ENCODE measurements around the gene MUS81.

MUS81 gene

DNA sequence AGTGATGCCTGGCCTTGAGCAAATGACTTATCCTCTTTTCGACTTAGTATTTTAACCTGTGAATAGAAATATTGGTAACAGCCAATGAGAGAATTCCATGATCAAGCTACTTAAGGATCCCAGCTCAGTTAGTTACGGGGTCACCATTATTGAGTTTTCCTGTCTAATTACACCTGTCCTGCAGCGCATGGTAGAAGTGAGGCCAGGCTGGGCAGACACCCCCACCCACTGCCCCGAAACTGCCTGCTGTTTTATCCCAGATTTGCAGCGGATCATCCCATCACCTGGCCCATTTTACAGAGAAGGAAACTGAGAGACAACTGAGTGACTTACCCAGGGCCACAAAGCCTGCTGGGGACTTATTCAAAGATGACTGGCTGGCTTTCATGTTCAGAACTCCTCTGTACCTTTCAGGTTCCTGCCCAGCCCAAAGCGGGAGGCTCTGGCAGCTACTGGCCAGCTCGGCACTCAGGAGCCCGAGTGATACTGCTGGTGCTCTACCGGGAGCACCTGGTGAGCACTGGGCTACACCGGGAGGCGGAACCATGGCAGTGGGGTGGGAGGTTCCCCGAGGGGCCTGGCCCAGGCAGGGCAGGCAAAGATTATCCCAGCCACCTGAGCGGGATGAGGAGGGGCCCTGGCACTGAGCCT is 1.4 kb downstream of the MUS81 start:
- DNase-seq = no peak

DNA sequence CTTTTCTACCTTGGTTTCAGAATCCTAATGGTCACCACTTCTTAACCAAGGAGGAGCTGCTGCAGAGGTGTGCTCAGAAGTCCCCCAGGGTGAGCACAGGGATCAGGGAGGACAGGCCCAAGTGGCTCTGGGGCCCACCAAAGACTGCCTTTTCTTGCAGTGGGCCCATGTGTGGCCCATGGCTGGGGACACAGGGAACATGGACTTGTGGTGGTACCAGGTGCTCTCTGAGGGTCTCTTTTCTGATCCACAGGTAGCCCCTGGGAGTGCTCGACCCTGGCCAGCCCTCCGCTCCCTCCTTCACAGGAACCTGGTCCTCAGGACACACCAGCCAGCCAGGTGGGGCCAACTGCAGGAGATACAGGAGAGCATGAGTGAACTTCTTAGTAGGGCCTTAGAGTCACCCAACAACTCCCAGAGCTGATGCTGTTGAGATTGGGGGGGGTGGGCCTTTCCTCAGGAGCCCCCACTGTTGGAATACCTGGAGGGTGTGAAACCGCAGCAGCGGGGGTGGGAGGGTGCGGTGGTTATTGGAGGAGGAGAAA is 2.0 kb downstream of the MUS81 start:
- no peak for DNase-seq

DNA sequence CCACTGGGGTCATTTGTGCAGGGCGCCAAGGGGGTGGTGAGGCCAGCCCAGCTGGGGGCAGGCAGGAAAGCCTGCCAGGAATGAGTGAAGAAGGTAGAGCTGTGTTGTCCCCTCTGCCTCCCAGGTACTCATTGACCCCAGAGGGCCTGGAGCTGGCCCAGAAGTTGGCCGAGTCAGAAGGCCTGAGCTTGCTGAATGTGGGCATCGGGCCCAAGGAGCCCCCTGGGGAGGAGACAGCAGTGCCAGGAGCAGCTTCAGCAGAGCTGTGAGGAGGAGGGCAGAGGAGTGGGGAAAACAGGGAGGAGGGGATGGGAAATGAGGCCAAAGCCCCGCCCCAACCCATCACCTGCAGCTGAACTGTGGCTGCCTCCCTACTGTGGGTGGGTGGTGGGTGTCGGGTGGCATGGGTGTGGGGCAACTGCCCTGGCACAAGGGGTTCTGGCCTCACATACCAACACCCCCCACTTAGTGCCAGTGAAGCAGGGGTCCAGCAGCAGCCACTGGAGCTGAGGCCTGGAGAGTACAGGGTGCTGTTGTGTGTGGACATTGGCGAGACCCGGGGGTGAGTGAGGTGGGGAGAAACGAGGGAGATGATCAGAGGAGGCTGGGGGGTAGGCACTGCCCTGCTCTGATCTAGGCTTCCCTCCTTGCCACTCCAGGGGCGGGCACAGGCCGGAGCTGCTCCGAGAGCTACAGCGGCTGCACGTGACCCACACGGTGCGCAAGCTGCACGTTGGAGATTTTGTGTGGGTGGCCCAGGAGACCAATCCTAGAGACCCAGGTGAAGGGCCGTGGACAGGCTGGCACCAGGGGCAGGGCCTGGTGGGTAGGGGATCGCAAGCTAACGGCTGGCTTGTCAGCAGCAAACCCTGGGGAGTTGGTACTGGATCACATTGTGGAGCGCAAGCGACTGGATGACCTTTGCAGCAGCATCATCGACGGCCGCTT is 3.0 kb downstream of the MUS81 start:
- no peak for DNase-seq

DNA sequence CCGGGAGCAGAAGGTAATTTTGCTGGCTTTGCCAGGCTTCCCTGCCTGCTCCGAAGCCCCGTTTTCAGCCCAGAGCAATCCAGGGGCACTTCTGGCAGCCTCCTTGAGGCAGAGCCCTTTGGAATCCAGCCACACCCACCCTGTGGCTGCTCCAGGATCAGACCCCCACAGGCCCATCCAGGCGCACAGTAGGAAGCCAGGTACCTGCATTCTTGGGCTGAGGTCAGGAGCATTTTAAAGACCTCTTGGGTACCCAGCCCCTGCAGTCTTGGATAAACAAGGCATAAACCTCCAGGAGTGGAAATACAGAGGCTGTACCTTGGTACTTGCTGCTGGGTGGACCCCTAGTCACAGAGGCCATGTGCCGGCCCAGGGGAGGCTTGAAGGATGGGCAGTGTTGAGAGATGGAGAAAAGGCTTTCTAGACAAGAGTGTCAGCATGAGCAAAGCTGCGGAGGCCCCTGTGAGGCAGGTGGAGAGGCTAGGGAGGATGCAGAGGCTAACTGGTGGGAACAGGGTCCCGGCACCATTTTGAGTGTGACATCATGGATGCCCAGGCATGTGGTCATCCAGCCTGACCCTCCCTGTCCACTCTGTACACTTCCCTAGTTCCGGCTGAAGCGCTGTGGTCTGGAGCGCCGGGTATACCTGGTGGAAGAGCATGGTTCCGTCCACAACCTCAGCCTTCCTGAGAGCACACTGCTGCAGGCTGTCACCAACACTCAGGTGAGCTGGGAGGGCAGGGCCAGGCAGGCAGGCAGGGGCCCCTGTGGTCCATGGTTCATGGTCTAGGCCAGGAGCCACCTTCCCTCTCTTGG is 3.9 kb downstream of the MUS81 start:
- DNase-seq = no peak

DNA sequence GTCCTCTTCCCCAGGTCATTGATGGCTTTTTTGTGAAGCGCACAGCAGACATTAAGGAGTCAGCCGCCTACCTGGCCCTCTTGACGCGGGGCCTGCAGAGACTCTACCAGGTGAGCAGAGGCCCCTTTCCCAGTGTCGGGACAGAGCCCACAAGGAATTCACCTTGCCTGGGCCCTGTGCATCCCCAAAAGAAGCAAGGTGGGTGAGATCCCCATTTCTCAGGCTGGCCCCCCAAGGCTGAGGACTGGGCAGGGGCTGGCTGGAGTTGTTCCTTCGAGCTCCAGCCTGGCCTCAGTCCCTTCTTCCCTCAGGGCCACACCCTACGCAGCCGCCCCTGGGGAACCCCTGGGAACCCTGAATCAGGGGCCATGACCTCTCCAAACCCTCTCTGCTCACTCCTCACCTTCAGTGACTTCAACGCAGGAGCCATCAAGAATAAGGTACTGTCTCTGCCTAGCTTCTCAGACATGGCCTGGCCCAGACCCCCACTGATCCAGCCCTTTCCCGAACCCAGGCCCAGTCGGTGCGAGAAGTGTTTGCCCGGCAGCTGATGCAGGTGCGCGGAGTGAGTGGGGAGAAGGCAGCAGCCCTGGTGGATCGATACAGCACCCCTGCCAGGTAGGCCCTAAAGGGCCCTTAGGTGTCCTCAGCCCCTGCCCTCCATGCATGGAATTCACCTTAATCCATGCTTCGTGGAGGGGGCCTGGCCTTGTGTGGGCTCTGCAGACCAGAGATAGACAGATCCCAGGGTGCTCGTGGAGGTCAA is 4.7 kb downstream of the MUS81 start:
- no peak for DNase-seq

DNA sequence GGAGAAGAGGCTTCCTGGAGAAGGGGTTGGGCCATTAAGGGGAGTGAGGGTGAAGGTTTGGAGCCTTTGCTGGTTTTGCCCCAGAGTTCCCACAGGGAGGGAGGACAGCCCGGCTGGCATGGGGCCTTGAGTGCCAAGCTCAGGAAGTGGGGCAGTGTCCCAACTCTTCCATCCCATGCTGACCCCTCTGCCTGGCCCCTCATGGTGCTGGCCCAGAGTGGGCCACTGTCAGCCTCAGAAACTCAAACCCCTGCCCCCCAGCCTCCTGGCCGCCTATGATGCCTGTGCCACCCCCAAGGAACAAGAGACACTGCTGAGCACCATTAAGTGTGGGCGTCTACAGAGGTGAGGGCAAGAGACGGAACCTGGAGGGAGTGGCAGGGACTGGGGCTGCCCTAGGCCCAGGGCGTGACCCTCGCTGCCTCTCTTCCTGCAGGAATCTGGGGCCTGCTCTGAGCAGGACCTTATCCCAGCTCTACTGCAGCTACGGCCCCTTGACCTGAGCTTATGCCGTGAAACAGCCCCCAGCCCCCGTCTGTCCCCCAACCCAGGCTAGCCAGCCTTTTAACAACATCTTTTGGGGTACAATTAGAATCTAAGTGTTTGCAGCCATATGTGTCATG is 5.4 kb downstream of the MUS81 start:
- DNase-seq = no peak

DNA sequence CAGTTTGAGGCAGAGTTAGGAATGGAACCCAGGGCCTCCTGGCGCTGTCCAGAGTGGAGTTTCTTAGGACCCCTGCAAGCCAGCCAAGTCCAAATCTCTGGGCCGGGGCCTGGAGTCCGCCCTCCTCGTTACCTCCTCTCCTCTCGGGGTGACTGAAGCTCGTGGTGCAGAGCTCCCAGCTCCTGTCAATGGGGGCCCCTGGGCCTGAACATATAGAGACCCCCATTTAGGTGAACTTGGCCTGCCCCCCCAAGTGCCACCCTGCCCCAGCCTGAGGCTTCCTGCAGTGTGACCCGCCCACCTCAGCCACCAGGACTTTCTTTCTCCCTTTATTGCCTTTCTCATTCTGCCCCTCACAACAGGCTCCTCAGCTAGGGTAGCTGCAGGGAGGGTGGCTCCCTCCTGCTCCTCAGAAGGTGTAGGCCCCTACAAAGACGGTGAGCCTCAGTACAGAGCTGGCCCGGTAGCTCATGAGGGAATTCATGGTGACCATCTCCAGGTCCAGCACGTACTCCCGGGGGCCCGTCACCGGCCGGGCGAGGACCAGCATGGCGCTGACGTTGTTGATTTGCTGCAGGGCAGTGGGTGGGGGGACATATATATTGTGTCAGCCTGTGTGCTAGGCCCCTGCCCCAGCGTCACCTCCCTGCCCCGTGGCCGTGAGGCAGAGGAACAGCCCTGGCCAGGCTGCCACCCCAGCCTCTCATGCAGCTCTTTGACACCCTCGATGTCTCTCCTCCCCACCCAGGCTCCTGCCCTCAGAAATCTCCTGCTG is 6.5 kb downstream of the MUS81 start:
- no peak for DNase-seq

DNA sequence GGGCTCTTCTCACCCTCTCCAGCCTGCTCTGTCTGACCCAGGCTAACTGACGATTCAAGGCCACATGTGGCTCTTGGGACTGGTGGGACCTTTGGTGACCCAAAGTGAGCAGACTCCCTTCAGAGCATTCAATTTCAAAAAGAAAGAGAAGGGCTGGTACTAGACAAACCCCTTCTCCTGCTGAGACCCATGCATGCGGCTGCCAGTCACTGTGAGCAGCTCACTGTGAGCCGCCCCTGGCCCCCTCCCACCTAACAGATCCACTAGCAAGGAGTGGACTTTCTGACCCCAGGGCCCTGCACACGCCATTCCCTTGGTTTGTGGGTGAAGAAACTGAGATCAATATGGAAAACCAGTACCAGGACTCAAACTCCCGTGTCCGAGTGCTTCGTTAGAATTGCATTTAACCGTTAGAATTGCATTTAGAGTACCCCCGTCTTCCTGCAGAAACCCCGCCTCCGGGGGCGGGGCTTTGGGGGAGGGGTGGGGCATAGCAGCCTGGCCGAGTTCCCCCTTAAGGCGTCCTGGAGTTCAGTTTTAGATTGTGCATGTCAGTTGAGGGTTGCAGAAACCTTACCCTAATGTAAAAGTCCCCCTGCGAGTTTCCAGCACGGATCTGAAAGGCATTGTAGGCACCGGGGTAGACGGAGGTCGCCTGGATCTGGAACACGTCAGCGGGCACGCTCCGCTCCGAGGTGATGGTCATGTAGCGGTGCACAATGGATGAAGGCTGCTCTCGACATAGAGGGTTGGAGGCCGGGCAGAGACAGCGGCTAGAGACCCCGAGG is 7.2 kb downstream of the MUS81 start:
- DNase-seq = no peak

DNA sequence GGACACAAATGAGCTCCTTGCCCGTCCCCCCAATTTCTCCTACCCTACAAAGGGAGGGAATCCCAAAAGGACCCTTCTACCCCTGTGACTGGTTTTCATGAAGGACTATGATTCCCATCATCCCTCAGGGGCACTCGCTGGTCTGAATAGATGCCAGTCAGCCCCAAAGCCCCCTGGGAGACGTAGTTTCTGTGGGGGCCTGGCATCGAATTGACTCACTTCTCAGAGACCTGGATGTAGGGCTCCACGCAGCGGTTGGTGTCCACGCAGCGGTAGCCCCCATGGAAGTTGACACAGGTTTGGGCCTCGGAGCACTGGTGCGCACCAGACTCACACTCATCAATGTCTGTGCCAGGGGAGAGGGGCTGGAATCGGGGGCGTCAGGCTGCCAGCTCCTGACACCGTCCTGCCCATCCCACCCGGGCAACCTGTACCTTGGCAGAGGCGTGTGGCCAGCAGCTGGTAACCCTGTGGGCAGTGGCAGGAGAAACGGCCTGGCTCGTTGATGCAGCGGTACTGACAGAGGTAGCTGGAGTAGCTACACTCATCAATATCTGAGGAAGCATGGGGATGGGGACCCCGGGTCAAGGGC is 7.9 kb downstream of the MUS81 start:
- no peak for DNase-seq

DNA sequence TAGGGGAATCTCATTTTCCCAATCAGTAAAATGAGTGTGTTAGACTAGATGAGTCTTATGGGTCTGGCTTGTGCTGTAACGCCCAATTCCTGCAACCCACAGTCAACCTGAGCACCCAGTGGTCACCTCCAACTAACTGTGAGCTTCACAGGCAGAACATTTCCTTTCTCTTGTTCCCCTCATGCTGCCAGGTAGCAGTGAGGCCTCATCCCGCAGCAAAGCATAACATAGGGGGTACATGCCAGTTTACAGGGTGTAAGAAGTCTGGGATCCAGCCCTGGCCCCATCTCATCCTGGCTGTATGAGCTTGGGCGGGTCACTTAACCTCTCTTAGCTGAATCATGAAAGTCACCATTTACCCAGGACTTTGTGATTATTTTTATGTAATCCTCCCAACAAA is 8.7 kb downstream of the MUS81 start:
- DNase-seq = no peak

DNA sequence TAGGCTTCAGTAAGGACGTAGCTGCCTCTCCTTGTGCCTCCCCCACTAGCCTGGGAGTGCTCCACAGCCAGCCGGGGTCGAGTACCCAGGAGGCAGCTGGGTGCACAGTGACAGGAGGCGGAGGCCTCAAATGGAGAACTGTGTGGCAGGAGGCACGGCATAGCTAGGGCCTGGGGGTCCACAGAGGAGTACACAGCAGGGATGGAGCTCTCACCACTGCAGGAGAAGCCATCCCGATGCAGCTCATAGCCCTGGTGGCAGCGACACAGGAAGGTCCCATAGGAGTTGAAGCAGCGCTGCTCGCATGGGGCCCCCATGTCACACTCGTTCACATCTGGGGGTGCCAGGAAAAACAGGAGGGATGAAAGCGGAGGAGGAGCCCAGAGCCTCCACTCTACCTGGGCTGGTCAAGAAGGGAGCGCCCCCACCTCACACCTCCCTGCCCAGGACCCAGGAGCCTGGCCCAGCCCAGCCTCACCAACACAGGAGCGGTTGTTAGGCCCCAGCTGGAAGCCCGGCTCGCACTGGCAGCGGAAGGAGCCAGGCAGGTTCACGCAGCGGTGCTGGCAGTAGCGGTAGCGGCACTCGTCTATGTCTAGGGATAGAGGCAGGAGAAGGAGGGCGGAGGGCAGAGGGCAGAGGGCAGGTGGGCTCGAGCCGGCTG is 9.5 kb downstream of the MUS81 start:
- no peak for DNase-seq

DNA sequence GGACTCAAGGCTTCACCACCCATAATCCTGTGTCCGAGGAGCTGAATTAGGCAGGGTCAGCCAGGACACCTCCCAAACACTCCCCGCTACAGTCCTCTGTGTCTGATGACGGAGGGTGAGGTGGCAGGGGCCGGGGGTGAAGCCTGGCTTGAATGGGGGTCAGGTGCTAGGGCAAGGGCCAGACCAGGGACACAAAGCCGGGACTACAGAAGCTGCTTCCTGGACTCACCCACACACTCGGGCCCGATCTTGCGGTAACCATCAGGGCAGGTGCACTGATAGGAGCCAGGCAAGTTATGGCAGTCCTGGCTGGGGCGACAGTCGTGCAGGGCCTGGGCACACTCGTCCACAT is 10.1 kb downstream of the MUS81 start:
- DNase-seq = no peak

DNA sequence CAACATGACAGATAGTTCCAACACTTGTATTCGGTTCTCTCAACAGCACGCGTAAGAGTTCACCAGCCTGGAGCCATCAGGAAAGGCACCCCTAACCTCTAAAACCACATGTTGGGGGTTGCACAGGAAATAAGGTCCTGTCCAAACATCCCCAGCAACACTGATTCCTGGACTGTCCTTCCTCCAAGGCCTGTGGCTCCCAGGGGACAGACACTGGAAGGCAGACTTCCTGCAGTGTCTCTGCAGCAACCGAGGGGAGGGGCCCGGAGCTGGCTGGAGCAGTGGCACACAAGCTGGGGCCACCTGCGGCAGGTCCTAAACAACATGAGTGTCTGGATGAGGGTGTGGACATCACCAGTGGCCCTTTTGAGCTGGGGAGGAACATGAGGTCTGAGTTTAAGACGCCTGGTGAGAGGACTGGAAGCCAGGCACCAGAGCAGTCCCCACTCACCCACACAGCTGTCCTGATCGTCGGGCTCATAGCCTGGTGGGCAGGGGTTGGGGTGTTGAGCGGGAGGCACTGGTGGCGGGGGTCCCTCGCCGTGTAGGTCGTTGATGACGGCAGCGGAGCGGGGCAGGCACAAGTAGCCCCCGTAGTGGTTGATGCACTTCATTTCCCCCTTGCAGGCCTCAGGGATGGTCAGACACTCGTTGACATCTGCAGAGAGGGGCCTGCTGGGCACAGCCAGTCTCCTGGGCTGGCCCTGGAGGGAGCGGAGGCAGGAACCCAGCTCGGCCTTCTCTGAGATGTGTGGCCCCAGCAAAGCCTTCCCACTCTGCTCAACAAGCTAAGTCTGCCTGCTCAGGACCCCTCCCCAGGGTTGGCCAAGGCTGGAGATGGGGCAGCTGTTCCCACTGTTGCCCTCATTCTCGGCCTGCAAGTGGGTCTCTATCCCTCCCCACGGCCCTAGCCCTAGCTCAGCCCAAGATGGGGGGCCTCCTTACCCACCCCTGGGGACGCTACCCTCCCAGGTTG is 10.8 kb downstream of the MUS81 start:
- no peak for DNase-seq

DNA sequence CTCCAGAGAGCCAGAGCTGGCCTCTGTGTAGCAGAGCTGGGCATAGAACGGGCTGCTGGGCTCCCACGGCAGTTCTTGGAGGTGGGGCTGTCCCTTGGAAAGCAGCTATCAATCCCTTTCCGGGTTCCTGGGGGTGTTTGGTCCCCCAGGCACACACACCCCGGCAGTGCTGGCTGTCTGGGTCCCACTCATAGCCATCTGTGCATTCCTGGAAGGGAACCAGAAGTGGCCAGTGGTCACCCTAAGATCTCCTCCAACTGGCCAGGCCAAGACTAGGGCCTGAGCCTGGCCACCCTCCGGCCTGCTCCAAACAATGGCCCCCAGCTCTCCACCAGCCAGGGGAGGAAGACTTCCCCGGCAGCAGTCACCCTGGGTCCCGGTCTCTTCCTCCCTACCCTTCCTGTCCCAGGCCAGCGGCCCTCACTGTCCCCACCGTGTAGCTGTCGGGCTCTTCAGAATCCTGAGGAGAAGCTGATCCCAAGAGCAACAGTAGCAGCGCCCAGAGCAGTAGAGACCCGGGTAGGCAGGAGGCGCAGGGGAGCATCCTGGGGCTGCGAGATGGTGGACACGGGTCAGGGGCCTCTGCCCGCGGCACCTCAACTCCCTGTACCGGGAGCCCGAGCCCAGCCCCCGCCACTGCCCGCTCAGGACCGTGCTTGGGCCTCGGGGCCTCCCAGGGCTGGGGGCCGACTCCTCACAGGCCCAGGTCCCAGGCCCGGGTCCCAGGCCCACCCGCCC is 11.7 kb downstream of the MUS81 start:
- no peak for DNase-seq

DNA sequence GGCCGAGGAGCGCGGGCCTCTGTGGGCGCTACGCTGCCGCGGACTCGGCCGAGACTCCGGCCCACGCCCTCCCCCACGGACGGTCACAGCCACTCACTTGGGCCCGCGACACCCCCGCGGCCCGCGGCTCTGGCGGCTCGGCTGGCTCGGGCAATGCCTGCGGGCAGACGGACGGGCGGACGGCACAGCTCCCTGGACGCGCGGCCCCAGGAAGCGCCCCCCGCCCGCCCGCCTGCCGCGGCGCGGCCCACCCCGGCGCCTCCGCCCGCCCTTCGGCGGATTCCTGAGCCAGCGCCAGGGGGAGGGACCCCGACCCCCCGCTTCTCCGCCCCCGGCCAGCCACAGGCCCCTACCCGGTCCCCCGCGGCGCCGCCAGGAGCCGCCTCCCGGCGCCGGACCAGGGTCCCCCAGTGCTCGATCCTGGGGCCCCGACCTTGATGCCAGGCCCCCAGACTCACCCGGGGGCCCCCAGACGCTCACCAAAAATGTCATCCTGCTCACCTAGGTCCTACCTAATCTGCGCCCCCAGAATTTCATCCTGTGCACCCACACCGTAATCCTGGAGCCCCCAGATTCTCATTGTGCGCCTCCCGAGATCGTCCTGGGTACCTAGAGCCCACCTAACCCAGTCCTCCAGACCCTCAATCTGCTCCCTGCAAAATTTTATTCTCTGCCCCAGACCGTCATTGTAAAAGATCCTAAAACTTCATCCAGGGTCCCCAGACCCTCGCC is 12.5 kb downstream of the MUS81 start, which contains the start of gene EFEMP2:
Gene EFEMP2 (minus strand): TSS at position 215 of the 732 bp plus-strand sequence. CDS start 446 bp downstream, outside the sequence.
- no peak for DNase-seq
